Activated T-helper 9 cell treated with anti-CD3 and anti-CD28 coated beads, Interleukin-2, amount 50 U/mL, for 16 hours (primary cell): ENCODE results near the gene NADK2.
"Not testable (repeated sequence)": the region's sequence is repeated elsewhere in the genome, so short reads cannot be mapped to it uniquely, and the experiment has no call there.

Experiments used
- DNase-seq: peaks from one replicate; pipeline ENCODE4 v3.0.0-alpha.2; 2020; ENCODE audit warnings: low read depth

NADK2 gene

GRCh38 chr5:36206913-36207312, 34.8 kb downstream of the NADK2 start:
- no peak for DNase-seq

GRCh38 chr5:36205329-36205728, 36.4 kb downstream of the NADK2 start:
- no peak for DNase-seq

GRCh38 chr5:36202521-36202961, 39.2 kb downstream of the NADK2 start:
- no peak for DNase-seq

- no peak for DNase-seq
Observed at GRCh38 chr5:36200513-36200912, 41.2 kb downstream of the NADK2 start.

GRCh38 chr5:36199620-36200019, 42.1 kb downstream of the NADK2 start:
- DNase-seq: no peak

GRCh38 chr5:36198783-36199182, 42.9 kb downstream of the NADK2 start:
- not testable (repeated sequence) for DNase-seq

GRCh38 chr5:36198281-36198680, 43.4 kb downstream of the NADK2 start:
- no peak for DNase-seq

- no peak for DNase-seq
Observed at GRCh38 chr5:36193746-36194145, 48.0 kb downstream of the NADK2 start.

- not testable (repeated sequence) for DNase-seq
Observed at GRCh38 chr5:36184408-36184807, 57.3 kb downstream of the NADK2 start.

- no peak for DNase-seq
Observed at GRCh38 chr5:36181774-36182173, 60.0 kb downstream of the NADK2 start.

- DNase-seq: no peak
Observed at GRCh38 chr5:36180556-36181350, 61.0 kb downstream of the NADK2 start.

GRCh38 chr5:36179950-36180349, 61.8 kb downstream of the NADK2 start:
- no peak for DNase-seq

- no peak for DNase-seq
Observed at GRCh38 chr5:36178524-36178890, 63.2 kb downstream of the NADK2 start.

GRCh38 chr5:36177715-36178523, 63.8 kb downstream of the NADK2 start:
- DNase-seq: no peak

- DNase-seq: no peak
Observed at GRCh38 chr5:36177154-36177553, 64.6 kb downstream of the NADK2 start.

- no peak for DNase-seq
Observed at GRCh38 chr5:36175043-36175442, 66.7 kb downstream of the NADK2 start.

GRCh38 chr5:36174119-36174518, 67.6 kb downstream of the NADK2 start:
- no peak for DNase-seq

GRCh38 chr5:36173426-36173825, 68.3 kb downstream of the NADK2 start:
- no peak for DNase-seq

- no peak for DNase-seq
Observed at GRCh38 chr5:36172599-36172998, 69.1 kb downstream of the NADK2 start.

- DNase-seq: no peak
Observed at GRCh38 chr5:36170832-36171424, 70.8 kb downstream of the NADK2 start.

GRCh38 chr5:36168737-36169136, 73.0 kb downstream of the NADK2 start:
- no peak for DNase-seq

GRCh38 chr5:36164461-36164860, 77.3 kb downstream of the NADK2 start:
- DNase-seq: no peak
